Activated CD8-positive, alpha-beta memory T cell treated with anti-CD3 and anti-CD28 coated beads, Interleukin-2, amount 50 U/mL, for 1 hour (primary cell): Measurements from ENCODE around the gene TBX21.
A peak's percentile ranks its signal among the peaks of the same experiment; 100 is the strongest.

Experiments used
- DNase-seq: peaks from one replicate; pipeline ENCODE4 v3.0.0-alpha.2; 2020; ENCODE audit errors: extremely low read depth

The TBX21 gene

DNA sequence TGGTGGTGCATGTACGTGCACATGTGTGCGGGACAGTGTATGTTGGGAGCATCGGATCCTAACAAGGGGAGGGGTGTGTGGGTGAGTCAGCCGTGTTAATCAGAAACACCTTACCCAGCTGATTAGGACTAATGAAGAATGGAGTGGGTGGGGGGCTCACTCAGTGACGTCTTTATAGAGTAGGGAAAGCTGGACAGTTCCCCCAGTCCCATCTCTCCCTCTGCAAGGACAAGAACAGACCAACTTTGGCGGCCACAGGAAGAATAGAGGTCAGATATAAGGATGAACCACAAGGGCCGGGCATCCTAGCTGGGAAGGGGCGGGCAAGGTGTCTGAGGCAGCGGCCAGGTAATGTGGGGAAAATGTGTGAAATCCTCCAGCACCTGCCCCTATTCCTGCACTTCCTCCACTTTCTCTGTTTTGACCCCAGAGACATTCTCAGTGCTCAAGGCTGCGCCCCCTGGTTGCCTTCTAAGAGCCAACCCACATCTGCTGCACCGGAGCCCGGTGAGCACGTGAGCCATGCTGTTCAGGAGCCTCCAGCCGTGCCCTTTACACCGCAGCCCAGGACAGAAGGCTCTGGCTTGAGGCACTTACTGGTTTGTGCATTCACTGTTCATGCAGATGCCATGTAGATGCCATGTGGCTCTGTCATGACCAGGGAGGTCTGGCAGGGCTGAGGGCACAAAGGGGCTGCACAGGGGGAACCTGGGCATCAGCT is 18.9 kb upstream of the TBX21 start:
- DNase-seq: no peak

DNA sequence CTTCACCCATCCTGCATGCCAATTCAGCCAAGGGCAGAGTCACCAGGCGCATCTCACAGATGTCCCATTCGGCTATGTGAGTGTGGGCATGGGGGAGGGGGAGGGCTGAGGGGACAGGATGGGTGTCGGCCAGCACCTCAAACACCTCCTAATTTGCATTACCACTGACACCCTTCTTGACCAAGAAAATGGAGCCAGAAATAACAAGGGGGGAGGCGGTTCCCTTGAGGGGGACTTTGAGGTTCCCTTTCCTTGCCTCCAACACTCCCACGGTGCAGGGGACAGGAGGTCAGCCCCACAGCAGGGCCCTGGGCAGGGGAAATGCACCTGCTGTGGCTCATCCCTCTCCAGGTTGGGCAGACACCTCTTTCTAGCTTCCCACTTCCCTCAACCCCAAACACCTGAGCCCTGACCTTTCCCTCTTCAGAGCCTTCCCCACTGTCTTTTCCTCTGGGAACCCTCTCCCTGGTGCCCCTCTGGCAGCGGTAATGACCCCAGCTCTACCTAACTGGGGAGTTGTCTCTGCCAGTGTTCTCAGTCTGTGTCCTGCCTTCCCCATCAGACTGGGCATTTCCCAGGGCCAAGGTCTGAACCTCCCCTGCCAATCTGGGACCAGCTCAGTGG is 18.2 kb upstream of the TBX21 start:
- no peak for DNase-seq

DNA sequence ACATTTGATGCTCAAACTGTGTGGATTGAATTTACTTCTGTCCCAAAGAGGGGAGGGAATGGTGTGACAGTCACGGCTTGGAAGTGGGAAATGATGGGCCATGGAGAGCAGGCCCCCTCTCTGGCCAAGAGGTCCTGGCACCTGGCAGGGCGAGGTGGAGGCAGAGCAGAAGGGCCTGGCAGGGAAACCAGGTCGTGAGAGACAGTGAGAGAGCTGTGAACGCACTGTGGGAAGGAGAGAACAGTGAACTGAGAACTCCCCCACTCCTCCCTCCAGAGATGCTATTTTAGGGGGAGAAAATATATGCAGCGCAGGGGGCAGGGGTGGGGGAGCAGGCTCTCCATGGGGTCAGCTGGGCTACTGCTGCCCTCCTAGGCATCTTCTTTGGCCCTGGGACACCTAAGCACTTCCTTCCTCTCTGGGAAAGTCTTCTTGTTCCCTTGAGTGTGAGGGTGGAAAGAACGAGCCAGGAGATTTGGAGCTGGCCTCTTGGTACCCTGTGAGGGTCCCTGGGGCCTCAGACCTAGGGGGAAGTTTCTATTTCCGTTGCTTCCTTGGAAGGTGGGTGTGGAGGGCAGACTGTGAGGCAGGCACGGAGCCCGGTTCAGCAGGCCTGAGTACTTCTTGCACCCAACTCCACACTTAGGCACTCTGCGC is 17.2 kb upstream of the TBX21 start:
- no peak for DNase-seq

DNA sequence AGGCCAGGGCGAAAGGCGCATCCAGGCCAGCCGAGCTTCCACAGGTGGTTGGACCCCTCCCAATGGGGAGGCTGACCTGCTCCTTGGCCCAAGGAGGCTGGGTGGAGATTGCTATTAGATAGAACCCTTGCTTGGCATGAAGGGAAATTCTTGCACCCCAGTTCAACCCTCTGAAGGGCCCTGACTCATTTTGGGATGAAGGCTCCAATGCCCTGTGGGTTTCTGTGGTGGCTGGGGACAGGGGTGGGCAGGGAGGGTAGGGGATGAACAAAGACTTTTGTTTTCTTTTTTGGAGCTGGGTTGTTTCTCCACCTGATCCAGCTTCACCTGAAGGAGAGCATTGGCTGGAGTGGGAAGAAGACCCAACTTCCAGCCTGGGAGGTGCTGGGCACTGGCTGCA is 16.7 kb upstream of the TBX21 start:
- no peak for DNase-seq

DNA sequence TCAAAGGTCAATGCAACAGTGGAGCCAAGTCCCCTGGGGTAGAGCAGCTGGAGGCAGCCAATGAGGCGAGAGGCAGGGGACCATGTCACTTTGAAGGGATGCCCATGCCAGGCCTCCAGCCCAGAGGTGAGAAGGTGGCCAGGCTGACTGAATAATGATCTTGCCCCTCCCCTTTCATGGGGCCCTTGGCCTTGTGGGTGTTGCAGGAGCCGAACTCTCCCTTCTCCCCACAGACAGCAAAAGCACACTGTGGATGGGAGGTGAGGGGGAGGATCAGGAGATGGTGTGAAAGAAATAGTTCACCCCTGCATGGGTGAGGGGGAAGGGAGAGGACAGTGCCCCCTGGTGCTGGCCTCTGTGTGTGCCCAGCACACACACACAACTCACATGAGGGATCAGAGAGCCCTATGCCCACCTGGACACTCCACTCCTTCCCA is 15.8 kb upstream of the TBX21 start:
- no peak for DNase-seq

DNA sequence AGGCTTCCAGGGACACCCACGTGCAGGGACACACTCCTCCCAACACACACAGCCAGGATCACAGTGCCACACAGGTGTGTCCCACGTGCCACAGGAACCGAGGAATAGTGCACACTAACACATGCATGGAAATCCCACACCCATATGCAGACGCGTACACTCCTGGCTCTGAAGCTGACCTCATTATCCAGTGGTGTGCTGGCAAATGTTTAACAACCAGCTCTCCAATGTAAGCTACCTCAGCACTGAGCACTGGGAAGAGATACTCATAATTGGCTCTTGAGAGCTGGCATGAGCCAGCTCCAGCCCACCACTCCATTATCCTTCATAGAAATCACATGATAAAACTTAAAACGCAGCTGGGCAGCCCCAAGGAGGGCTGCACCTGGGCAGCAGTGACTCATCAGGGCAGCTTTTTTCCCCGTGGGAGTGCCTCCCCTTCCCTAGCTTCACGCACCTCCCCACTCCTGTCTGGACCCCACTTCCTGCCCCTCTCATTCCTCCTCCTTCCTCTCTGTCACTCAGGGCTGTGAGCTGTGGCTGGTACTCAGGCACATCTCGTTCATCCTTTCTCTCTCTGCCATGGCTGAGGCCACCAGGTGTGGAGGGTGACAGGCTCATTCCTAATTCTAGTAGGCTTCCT is 14.9 kb upstream of the TBX21 start:
- DNase-seq: no peak

DNA sequence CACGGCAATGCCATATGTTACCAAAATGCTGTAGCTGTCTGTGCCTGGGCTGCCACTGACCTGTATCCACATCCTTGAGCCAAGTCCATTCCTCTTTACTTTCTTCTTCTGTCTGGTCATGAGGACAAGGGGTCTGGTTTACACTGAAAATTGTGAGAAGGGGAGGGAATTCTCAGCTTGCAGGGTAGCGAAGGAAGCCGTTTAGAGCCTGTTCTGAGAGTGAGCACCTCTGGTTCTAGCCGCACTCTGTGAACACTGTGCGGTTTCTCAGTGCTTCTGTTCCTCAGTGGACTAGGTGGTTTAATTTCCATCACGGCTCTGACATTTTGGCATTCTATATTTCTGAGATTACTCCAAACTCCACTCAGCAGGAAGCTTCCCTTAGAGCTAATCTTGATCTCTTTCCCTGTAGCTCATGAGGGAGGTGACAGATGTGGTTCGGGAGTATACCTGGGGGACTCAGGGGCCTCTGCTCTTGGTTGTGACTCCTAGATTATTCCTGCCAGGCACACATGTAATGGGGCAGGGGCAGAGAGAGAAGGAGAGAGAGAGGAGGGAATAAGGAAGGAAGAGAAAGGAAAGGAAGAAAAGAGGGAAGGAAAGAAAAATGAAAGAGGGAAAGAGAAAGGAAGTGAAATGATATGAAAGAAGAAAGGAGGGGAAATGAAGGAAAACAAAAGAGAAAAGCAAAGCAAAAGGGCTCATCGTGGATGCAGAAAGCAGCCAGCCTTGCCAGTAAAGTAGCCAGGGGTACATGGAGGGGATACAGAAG is 14.2 kb upstream of the TBX21 start:
- DNase-seq: no peak

DNA sequence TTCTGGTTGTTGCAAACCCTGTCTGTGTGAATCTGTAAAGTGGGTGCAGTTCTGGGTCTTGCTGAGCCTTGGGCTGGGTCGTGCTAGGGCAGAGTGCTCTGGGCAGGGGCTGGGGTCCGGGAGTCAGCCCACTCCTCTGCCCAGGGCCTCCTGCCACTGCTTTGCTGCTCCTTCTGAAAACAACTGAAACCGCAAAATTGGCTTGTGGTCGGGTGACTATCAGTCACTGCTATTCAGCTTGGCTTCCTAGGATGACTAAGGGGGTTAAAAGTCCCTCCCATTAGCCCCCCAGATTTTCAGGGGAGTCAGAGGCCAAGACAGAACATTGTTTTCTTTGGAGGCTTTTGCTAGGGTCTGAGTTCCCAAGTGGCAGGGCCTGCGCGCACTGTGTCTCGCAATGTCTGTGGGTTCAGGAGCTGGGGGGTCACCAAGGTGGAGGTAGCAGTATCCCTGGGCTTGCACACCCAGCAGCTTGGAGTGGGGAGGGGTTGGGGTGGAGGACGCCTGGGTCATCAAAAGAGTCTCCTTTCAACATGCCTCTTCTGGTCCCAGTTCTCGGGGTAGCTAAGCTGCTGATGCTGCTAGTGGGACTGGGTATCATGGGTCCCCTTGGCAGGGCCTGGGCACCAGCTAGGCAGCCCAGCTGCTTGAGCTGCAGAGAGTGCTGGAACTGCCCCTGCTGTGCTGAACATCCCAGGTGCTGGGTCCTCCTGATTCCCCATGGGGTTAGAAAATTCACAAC is 13.5 kb upstream of the TBX21 start:
- DNase-seq: no peak

DNA sequence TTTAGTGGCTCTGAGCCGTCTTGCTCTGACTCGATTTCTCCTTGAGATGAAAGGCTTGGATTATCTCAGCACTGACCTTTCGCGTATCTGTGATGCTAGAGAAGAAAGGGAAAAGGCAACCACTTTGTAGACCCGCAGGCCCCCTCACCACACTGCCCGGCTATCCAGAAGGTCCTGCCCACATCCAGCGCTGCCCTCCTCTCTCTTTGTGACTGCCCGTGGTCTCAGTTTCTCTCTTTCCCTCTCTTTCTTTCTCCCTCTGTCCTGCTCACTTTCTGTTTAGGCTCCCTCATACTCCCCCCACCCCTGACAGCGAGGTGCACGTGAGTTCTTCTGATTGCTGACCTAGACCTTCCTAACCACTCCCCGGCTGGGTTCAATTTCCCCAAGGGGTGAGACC is 12.8 kb upstream of the TBX21 start:
- DNase-seq: no peak

DNA sequence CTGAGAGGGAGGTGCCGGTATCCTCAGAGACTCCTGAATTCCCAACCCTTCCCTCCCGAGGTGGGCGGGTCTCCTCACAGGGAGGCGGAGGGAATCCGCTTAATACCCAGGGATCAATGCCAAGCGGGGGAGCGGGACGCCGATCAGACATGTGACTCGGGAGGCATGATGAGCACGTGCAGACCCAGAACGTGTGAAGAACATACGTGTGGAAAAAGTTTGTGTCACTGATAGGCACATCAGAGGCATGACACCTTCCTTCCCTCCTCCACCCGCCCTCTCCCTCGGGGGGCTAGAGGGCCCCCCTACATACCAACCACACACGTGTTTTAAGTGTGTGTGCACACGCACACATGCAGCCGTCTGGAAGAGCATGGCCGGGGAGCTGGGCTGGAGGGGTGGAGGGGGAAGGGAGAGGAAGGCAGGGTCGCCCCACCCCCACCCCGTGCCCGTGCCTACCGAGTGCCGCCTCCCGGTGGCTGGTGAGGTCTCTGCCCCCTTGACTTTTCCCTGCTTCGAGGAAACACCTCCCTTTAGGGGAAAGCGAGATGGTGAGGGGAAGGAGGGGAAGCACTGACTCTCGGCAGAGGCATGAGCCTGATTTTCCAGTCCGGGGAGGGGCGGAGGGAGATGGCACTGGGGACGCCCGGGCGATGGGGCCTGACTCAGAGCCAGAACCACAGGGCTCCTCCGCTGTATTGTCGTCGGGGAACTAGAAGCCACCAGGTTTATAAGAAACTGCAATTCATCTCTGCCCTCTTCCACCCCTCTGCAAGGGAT is 12.1 kb upstream of the TBX21 start:
- peak; percentile 67 for DNase-seq

DNA sequence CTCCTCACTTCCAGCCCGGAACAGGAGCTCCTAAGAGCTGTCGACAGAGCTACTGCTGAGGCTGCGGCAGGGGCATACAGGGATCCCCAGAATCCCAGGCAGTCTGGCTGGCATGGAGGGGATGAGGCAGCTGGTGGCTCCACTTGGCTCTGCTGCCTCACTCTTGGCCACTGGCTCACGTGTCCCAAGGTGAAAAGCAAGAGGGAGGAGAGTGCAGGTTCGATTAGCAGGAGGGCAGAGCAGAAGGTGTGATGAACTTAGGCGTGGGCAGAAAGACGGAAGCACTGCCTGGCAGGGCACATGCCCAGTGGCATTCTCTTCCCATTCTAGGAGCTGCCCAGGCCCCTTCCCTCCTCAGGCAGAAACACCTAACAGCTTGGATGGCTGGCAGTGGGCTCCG is 11.3 kb upstream of the TBX21 start:
- no peak for DNase-seq

DNA sequence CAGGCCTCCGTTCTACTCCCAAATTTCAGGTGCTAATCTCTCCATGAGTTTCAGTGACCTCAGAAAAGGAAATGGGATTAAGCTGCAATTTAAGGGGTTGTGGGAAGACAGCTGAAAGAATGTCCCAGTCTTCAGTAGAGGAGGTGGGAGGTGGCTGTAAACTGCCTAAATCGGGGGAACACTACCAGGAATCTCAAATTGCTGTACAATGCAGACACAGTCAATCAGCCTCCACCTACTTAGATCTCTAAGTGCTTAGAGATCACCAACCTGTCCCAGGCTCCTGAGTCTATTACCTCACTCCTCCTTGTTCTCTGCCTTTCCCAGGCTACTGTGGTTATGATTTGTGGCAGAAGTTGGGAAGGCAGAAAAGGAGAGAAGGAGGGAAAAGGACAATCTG is 8.3 kb upstream of the TBX21 start:
- DNase-seq: no peak

DNA sequence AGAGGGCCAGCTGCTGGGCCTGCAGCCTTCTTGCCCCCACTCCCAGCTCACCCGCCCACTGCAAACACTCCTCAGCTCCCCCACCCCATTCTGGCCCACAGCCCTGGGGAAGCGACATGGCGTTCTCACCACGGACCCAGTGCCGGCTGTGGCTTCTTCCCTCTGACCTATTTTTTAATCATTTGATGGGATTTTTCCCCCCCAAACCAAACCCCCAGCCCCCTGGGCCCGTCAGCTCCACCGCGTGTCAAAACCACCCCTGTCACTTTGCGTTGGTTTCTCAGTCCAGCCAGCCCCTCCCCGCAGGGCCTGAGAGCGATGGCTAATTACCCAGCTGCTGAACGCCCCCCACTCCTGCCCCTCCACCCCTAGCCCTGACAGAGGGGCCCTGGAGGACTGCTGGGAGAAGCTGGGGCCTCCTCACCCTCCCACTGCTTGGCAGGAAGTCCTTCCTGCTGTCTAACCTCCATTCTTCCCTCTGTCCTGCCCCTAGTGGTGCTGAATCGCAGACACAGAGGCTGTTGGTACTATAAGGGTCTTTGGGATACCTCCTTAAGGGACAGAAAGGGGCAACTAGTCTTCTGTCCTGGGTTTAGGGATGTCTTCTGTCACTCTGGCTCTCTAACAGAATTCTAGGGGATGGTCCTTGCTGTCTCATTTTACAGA is 7.5 kb upstream of the TBX21 start:
- DNase-seq: no peak

DNA sequence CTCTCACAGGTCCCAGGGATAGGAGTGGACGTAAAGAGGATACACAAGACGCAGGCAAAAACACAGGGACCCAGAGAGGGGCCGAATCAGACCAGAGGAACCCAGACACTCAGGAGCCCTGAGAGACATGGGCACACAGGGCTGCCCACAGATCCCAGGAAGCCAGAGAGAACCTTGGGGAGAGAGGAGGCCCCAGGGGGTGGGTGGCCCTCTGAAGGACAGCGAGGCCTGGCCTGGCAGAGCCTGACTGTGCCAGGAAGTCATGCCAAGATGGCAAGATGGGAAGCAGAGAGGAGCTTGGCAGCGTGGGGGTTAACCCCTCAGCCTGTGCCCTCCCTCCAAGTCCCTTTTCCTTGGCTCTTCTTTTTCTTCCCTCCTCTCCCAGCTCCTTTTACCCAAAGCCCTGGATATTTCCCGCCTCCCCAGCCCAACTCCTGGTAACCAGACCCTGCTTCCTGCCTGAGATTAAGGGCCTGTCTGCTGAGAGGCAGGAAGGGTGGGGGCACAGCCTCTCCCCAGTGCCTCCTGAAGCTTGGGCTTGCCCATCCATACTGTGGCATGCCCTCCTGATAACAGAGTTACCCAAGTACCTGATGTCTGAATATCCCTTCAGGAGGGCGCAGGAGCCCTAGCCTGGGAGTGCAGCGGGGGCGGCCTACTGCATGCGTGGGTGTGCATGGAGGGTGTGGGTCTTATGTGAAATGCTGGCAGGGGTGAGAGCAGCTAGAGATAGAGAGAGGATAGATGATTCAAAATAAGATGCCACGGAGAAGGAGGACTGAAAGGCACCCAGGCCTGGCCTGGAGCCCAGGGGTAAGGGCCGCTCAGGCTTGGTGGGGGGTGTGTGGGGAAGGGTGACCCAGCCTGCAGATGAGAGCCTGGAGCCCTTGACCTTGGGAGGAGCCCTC is 6.0 kb upstream of the TBX21 start:
- DNase-seq: no peak

DNA sequence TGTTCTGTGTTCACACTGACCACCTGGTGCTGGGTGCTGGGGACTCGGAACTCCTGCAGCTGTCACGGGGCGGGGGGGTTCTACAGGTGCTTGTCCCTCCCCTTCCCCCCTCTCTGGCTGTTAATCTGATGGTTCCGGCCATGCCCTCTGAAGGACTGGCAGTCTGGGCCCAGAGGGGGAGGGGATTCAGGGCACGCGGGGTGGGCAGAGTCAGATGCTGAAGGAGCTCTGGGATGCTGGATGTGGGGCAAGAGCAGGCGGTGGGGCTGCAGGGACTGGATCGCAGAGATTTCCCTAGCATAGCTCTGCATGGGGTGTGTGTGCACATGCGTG is 5.4 kb upstream of the TBX21 start:
- DNase-seq: no peak

DNA sequence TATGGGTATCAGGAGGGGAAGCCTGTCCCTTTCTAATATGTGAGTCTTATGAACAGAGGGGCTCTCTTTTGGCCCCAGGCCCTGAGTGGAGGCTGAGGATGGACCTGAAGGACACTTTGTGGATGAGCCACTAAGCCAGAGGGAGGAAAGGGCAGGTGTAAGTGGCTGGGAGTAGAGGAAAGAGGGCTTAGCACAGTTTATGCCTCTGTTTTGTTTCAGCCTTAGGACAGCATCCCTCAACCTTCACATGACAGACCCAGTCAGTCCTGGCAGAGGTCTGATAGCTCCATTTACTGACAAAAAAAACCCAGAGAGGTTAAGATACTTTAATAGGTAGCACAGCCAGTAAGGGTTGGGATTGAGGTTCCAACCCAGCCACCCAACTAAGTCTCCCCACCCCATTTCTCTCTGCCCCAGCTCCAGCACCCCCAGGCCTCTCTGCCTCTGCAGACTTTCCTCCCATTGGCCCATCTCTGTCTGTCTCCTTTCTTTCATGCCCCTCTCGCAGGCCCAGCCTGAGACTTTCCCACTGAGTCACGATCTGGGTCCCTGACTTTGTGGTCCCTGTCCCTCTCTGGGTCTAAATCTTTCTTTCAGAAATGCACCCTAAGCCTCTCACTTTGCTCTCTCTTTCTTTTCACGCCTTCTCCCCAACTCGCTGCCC is 4.7 kb upstream of the TBX21 start:
- DNase-seq: no peak

DNA sequence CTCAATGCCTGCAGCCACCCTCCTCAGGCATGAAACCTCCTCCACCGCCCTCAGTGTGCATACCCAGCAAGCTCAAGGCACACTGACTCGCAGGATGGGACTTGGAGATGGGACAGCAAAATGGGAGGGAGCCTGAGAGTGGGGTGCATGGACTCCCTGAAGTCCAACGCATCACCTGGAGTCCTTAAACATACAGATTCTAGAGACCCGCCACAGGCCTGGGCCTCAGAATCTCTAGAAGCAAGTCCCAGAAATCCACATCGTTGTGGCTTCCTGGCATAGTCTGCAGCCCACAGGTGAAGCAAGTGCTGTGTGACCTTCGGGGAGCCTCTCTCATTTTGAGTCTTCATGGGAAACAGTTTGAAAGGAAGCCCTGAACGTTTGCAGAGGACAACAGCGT is 3.6 kb upstream of the TBX21 start:
- DNase-seq: no peak

DNA sequence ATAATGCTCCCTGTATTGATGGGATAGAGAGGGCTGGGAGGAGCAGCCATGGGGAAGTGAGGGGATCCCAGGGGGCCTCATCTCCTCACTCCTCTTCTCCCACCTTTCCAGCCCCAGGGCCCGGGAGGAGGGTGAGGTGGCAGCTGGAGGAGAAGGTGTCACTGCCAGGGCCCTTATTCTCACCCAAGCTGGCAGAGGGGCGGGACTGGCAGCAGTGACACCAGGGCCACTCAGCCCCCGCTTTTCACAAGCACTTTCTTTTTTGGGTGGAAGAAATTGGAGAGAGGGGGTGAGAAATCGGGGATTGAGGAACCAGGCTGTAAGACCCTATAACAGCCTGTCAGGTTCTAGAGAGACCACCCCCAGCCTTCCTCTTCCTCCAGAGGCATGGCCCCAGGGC is 2.4 kb upstream of the TBX21 start:
- DNase-seq: no peak

DNA sequence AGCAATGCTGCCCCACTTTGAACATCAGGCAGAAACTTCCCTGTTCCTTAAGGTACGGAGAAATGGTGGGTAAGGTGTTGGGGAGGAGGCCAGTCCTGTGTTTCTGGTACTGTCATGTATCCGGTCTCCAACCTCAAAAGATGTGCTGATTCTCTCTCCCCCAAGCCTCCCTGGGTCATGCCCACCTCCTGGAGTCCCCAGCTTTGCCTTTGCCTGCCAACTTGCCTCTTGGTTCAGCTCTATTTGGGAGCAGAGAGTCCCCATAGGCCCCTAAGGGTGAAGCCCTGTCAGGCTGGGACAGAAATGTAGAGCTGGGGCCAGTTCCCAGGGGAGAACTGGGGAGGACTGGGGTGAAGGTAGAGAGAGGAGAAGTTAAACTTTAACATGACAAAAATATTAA is 1.6 kb upstream of the TBX21 start:
- no peak for DNase-seq
